Left kidney (tissue), 8 donors: ENCODE measurements around the gene FCRL1. TPM values are rescaled to one million over a fixed set of nuclear protein-coding genes. Genes with fewer than 3 reads are reported as not detected.

Experiments used
- DNase-seq: peaks from one replicate; pipeline ENCODE4 v3.0.0-alpha.2; 2013
- long read RNA-seq, 8 donors: transcript quantifications; one replicate each; lab custom pipeline, GENCODE V29; 2026
- polyA plus RNA-seq: library from polyadenylated mRNA; unstranded; fragments of 120-200 nt; gene quantifications from one replicate; pipeline ENCODE4 v1.2.1, GENCODE V29; 2013; ENCODE audit not compliant: insufficient read length

FCRL1 gene, protein sequence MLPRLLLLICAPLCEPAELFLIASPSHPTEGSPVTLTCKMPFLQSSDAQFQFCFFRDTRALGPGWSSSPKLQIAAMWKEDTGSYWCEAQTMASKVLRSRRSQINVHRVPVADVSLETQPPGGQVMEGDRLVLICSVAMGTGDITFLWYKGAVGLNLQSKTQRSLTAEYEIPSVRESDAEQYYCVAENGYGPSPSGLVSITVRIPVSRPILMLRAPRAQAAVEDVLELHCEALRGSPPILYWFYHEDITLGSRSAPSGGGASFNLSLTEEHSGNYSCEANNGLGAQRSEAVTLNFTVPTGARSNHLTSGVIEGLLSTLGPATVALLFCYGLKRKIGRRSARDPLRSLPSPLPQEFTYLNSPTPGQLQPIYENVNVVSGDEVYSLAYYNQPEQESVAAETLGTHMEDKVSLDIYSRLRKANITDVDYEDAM
- polyA plus RNA-seq = 0.05 TPM
- long read RNA-seq, donor 1 = 0 reads
- long read RNA-seq, donor 2 = 0 reads
- long read RNA-seq, donor 3 = 0 reads
- long read RNA-seq, donor 4 = 0 reads
- long read RNA-seq, donor 5 = 0 reads
- long read RNA-seq, donor 6 = 0 reads
- long read RNA-seq, donor 7 = 0 reads
- long read RNA-seq, donor 8 = 0 reads

DNA sequence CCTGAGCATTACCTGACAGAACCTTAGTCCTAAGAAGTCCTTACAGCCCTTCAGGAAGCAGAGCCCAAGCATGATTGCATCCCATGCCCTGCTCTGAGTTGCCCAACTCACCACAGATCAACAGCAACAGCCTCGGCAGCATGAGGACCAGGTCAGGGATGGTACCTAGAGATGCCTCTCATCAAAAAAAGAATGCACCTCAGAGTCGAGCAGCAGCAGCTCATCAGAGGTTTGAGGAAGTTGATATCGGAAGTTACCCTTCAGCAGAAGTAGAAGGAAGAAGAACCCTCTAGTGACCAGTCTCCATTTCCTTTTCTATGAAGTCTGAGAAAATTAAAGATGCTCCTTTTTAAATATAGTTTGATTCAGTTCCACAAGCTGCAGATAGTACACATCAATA, at the start of gene FCRL1:
FCRL1 (minus strand) TSS at position 225 of the 400 bp plus-strand sequence; CDS start at position 142, 83 bp downstream.
- DNase-seq = no peak

DNA sequence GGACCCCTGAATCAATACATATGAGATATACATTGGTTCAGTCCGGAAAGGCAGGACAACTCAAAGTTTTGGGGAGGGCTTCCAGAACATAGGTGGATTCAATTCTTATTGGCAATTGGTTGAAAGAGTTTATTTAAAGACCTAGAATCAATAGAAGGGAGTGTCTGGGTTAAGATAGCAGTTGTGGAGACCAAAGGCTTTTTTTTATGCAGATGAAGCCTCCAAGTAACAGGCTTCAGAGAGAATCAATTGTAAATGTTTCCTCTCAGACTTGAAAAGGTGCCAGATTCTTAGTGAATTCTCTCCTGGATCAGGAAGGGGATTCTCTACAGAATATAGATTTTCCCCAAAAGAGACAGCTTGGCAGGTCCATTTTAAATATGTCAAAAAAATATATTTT, 48.7 kb upstream of the FCRL1 start:
- DNase-seq = no peak

DNA sequence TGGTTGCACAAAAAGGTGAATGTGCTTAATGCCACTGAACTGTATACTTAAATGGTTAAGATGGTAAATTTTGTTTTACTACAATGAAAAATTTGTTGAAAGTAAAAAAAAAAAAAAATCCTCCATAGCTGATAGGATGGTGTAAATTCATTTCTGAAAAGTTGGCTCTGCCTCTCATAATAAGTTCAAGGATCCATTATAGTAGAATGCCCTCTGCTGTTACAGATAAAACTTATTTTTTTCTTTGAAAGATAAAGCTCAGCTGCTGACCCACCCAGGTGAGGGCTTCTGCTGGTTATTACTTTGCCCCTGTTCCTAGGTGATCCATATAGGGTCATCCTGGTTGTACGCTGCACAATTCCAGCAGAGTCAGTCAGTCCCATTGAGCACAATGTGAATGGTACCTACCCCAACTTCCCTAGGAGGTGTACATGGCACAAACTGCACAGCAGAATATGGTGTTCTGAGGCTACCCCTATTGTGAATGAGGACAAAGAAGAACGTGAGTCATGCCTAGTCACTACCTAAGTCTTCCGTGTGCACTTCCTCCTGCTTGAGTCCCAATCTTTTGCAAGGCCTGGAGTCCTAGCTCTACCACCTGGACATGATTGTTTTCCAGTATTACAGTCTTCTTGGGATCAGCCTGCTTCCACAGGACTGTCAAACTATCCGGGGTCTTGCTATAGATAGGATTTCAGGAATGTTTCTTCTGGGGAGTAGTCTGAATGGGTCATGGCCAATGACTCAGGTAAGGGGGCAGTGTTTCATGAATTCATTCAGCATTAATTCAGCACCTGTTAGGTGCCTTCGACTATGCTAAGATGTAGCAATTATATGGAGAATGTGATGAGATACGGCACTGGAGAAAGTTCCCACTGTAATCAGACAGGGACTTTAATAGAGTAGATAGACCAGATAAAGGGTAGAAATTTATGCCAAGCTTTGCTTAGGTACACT, 42.5 kb upstream of the FCRL1 start:
- DNase-seq = no peak

DNA sequence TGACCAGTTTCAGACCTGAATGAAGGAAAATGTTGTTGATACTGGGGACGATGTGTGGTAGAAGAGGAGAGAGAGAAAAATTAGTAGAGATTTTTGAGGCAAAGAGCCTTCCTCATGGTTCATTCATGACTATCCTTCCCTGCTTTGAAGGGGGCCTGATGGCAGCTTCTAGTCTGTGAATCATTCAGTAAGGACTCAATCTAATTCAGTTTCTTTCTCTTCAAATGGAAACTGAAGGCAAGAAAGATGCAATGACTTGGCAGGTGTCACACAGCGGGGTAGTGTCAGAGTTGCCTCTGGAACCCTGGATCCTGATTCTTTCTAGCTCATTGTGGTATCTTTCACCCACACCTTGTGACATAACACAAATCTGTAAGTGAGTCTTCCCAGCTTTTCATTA, 36.6 kb upstream of the FCRL1 start:
- no peak for DNase-seq

DNA sequence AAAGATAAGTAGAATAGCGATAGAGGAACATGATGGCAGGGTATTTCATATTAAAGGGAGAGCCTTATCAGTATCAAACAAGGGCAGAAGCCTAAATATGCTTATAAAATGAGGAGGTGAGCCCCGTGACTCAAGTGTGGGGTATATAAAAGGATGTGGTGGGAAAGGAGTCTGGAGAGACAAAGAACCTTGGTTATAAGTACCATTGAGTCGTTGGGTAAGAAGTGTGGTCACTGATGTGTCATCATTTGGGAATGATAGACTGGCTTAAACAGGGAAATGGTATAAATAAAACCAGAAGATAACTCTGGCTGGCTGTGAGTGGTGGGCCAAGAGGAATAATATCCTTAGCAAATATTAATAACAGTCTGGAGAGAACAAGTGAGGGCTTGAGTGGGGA, 32.6 kb upstream of the FCRL1 start:
- DNase-seq = no peak

DNA sequence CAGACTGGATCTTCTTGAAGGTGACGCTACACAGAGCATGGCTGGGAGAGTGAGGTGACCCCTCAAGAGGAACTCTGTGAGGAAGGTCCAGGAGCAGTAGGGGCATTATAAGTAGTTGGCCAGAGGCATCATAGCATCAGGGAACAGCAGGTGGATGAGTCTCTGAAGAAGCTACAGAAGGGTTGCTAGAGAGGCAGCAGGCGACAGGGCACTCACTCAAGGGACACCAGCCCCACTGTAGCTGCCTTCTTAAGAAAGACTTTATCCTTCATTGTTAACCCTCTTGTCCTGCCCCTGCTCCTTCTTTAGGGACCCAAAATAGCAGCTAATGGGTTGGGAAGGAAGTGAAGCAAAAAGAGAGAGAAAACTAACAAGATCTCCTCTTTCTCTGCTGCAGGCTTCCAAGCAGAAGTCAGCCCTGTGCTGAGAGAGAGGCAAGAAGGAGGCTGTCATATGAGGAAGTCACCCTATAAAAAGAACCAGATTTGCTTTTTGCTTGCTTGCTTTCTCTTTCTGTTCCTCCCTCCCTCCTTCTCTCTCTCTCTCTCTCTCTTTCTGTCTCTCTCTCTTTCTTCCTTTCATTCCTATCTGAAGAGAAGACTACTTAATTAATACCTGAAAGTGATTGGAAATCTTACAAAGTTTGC, 29.4 kb upstream of the FCRL1 start:
- no peak for DNase-seq

DNA sequence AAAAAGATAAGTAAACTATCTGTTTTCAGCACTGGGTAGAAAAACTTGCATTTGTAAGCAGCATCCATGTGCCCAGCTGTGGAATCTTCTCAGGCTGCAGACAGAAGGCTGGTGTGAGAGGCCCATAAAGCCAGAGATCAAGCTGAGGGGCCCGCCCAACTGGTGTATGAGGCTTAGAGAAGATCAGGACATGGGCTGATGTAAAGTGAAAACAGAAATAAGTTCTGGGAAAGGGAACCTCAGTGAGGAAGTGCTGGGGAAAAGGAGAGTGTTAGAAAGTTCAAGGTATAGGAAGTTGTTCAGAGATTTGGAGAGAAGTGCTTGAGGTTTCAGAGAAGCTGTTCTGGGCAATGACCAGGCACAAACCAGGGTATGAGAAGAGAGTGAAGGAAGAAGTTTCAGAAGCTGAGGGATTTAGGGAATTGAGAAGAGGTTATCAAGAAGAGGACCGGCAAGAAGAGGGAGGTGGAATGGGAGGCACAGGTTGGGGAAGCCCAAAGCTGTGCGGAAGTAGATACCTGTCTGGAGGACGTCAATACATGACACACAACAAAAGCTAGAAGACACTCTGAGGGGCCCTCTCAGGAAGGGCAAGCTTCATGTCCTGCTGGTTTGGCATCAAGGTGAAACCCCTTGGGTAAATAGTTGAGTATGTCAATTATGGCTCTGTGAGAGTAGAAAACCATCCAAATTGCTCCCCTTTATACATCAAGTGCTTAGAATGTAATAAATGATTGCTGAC, 24.3 kb upstream of the FCRL1 start:
- no peak for DNase-seq

DNA sequence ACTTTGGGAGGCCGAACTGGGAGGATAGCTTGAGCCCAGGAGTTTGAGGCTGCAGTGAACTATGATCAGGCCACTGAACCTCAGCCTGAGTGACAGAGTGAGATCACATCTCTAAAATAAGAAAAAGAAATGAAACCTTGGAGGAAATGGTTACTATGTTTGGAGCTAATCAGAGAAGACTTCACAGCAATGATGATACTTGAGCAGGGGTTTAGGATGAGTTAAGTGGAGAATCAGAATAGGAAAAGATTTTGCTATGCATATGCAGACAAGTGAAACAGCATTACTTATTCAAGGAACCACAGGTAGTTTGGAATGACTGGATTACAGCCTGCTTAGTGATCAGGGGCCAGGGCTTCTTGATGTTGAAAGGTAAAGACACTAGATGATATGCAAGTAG, 23.0 kb upstream of the FCRL1 start:
- DNase-seq = no peak

DNA sequence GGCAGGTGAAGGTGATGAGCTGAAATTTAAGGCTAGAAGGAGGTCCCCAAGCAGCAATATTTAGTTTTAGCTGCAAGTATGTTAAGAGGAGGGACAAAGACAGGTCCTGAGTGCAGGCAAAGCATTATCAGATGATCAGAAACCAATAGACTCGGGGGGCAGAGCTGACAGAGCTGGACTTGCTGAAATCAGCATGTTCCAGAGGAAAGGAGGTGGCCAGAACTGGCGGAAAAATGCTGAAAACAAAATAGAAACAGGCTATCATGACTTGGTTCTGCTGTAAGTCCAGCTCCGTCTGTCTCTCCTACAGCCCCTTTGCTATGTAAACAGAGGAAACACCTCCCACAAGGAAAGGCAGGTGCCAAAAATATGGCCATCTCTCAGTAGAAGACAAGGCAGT, 21.8 kb upstream of the FCRL1 start, which contains the start of gene CD5L:
CD5L (minus strand) TSS at position 101 of the 400 bp plus-strand sequence. CDS start 107 bp downstream, outside the sequence.
- DNase-seq = no peak

DNA sequence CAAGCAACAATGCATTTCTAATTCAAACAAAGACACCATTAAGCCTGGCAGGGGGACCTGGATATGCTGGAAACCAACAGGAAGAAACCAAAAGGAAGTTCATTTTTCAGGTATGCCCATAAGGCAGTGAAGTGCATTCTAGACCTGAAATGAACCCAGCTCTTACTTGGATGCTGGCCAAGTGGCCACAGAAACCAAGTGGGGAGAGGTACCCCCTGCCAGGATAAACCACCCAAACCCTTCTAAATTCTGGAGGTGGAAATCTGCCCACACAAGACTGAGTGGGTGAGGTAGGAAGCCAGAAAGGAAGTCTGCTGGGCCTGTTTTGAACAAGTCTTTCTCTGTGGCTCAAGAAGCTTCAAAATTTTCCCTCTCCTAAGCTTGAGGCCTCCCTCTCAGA, 19.0 kb upstream of the FCRL1 start:
- DNase-seq = no peak

DNA sequence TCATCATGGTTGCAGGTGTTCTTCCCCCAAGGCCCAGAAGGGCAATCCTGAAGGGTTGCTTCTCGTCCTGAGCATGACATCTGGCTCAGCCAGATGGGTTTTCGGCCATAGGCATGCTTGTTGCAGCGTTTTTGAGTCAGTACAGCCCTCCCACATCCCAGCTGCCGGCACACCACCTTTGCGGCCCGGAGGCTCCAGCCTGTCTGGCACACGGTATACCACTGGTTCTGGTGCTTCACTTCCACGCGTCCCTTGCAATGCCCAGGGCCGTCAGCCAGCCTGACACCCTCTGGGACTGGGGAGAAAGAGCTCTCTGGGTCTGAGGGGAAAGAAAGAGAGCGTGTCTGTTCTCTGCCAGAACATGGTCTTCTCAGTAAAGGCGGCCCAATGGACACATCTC, 14.5 kb upstream of the FCRL1 start:
- no peak for DNase-seq

DNA sequence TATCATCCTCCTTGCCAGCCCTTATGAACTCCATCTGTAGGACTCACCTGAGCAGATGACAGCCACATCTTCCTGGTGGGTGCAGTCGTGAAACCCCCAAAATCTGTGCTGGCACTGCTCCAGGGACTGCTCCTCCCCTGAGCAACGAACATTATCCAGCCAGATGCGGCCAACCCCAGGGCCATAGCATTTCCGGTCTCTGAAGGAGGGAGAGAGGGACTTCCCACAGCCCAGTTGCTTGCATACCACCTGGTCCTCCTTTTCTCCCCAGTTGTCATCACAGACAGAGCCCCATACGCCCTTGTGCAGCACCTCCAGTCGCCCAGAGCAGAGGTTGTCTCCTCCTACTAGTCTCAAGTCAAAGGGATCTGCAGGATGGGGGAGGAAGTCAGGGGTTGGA, 13.2 kb upstream of the FCRL1 start:
- DNase-seq = no peak

DNA sequence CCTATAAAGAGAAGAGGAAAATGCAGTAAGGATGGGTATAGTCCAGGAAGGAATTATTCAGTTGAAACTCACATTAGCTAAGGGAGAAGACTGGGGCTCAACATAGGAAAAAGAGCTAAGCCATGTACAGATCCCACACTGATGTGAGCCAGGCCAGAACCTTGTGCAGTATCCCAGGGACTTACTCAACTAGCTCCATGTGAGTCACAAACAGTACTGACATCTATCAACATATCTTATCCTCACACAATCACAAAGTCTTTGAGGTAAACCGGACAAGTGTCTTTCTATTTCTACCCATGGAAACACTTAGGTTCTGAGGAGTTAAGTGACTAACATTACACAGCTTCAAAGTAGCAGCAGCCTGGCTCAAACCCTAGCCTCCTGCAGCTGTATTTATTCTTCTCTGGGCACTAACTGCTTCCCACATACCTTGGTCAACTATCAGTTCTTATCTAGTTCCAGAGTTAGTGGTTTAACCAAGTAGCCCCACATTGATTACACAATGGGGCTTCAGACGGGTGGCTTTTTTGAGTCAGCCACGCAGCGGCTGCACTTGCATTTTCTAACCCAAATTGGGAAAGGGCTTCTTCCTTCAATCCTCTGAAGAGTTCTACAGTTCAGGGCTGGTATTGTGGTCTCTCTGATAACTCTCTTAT, 12.2 kb upstream of the FCRL1 start:
- no peak for DNase-seq

DNA sequence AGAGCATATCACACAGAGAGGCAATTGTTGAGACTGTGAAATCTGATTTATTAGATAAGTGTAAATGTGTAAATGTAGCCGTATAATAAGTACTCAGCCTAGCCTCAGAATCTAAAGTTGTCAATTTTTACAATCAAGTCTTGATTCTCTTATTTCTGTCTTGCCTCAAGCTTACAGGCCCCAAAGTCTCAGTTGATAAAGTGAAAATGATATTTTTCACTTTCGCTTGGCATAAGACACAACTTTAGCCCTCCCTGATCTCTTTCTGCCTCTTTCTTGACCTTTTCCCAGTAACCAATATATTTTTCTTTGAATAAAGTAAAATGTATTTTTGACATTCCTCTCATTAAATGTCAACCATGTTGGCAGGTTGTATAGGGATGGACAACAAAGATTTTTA, 11.0 kb upstream of the FCRL1 start:
- DNase-seq = no peak

DNA sequence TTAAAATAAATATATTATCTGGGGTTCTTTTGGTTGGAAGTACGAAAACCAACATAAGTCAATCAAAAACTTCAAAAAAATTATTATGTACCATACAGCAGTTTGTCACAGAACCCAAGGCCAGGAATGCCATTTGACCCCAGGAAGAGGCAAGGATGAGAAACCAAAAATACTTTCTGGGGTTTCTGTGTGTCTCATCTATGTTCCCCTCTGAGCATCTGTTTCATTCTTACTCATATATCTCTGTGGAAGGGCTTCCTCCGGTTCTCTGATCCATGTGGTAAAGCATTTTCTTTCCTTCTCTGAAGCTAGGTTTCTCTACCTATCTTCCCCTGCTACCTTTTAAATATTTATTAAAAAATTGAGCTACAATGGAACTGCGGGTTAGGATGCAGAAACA, 9.8 kb upstream of the FCRL1 start:
- DNase-seq = no peak

DNA sequence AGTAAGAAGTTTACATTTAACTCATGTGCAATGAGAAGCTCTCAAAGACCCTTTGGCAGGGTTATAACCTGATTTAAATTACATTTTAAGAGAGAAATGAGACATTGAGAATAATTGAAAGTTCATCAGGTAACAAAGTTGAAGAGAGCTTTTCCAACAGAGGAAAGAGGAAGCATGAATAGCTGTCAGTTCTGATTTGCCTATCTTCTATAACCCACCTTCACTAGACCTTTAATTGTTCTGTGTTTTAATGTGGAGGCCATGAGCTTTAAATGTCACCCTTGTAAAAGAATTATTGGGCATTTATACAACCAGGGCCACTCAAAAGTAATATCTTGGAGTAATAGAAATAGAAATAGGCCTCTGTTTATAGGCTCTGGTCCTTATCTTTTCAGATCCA, 9.3 kb upstream of the FCRL1 start:
- no peak for DNase-seq

DNA sequence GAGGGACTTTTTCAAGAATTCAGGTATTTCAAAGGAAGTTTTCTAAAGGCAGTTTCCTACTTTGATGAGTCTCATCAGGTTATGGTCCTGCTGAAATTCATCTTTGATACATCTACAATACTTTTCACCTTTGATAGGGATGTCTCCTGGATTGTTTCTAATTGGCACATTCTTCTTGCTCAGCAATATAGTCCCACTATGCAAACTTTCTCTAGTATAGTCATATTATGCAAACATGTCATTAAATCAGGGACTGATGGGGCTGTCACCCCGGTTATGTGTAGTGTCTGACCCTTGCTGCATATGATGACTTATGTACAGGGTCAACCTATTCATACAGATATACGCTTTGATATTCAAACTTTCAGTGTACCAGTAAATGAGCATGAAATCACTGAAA, 379 bp upstream of the FCRL1 start:
- no peak for DNase-seq

DNA sequence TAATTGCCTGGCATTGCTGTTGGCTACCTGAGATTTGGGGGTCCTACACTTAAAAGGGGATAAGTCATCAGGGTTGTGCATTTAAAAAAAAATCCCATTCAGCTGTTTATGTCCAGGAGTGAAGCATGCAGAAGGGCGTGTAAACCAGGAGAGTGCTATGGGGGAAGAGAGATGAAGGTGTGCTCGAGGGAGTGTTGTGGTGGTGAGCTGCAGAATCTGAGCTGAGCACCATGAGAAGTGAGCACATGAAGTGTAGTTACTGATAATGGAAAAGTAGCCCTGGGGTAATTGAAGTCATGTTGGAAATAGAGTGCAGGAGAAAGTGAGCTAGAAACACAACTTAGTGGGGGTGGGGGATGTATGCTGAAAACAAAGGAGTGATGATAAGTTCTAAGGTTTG, 705 bp downstream of the FCRL1 start:
- no peak for DNase-seq

DNA sequence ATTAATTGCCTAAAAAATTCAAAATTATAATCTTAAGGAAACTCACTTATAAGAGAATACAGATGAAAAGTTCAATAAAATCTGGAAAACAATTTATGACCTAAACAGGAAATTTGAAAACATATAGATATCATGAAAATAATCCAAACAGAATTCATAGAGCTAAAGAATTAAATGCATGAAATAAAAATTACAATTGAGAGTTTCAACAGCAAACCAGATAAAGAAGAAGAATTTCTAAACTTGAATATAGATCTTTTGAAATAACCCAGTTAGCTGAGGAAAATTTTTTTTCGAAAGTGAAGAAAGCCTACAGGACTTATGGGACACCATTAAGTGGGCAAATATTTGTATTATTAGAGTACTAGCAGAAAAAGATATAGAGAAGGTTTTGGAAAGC, 6.7 kb downstream of the FCRL1 start:
- DNase-seq = no peak

DNA sequence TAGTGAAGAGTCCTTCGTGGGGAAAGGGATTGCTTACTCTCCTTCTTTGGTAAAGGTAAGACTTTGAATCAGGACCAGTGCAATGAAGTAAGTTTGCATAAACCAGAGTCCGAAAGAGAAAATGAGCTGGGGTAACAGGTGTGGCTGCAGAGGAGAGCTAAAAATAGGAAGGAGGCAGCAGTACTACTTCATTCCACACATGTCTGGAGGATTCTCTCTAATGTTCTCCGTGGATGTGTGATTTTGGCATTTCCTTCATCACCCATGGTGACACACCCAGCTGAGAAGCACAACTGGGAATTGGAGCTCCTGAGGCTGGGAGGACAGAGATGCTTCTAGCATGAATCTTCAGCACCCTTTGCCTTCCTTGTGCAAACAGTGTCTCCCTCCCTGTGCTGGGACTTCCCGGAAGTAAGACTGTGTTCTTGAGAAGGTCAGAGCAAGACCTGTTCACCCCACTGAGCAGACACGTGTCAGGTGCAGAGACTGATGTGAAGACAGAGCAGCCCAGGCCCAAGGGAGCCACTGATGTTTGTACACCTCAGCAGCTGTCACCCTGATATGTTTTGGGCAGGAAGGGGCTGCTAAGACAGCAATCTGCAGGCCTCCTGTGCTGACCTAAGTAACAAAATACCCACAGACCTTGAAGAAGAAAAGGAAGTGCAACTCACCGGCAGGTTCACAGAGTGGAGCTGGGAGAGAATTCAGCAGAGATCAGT, 13.3 kb downstream of the FCRL1 start:
- no peak for DNase-seq
